ENCODE measurements around the gene KCP. TPM values are rescaled to one million over a fixed set of nuclear protein-coding genes. Genes with fewer than 3 reads are reported as not detected.

Gene KCP
- total RNA-seq, 1 experiment from 2014 or later: 0.50 TPM

DNA sequence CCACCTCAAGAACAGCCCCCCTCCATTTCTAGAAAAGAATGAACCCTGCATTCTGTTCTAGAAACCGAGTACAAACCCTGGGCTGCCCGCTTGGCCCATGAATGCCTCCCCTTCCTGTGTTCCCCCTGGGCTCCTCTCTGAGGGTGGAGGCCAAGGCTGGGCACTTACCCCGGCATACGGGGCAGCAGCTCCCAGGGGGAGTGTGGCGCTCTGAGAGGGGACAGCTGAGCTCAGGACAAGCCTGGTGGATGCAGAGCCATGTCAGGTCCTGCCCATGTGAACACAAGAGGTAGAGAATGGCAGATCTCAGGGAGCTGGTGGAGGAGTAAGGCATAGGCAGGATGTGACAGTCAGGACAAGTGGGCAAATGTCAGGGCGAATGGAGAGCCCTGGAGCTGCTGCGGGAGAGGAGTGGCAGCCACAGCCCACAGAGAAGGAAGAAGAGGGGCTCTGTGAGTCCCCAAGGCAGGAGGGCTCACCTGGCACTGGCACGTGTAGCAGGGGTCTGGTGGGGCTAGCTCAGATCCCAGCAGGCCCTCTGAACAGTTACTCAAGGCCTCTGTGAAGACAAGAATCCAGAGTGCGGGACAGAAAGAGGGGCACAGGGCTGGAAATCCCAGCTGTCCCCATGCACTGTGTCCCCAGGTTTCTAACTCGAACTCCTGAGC is 28.9 kb downstream of the KCP start:
- Mint-ChIP-seq H3K9me3 (ENCODE audit: unreplicated experiment) (no peaks in the 10 kb centered on the region), H3K4me1 (ENCODE audit: low read depth, unreplicated experiment) (no peaks in the 10 kb centered on the region), H3K27ac (ENCODE audit: unreplicated experiment) (no peak overlapping the region), H3K4me3 (ENCODE audit: unreplicated experiment) (no peak overlapping the region), H3K27me3 (ENCODE audit: insufficient read depth, unreplicated experiment) (no peaks in the 10 kb centered on the region), H3K36me3 (ENCODE audit: insufficient read depth, unreplicated experiment) (no peaks in the 10 kb centered on the region)
- H3K4me3 ChIP-seq (ENCODE audit: low read depth, low read length): no peak overlapping the region
- no peaks in the 10 kb centered on the region for H3K36me3 ChIP-seq (ENCODE audit: control insufficient read depth, insufficient read depth, low read length)
- H3K9me3 ChIP-seq: no peaks in the 10 kb centered on the region
- no peak for DNase-seq
- intact Hi-C loops (cut with micrococcal nuclease; ENCODE audit: unreplicated experiment): loop anchor here (5.0 to 10.0 kb wide), 4 partner anchors 89 to 409 kb away; partner anchors contain the start of genes CCDC136 and GARIN1A
- TF ChIP-seq, protein P1, sequence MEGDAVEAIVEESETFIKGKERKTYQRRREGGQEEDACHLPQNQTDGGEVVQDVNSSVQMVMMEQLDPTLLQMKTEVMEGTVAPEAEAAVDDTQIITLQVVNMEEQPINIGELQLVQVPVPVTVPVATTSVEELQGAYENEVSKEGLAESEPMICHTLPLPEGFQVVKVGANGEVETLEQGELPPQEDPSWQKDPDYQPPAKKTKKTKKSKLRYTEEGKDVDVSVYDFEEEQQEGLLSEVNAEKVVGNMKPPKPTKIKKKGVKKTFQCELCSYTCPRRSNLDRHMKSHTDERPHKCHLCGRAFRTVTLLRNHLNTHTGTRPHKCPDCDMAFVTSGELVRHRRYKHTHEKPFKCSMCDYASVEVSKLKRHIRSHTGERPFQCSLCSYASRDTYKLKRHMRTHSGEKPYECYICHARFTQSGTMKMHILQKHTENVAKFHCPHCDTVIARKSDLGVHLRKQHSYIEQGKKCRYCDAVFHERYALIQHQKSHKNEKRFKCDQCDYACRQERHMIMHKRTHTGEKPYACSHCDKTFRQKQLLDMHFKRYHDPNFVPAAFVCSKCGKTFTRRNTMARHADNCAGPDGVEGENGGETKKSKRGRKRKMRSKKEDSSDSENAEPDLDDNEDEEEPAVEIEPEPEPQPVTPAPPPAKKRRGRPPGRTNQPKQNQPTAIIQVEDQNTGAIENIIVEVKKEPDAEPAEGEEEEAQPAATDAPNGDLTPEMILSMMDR (IDR thresholded peaks at IDR 0.05; ENCODE audit: insufficient read depth in 1 of 2, low read depth in 1 of 2, low read length in 1 of 2, severe bottlenecking in 1 of 2, unreplicated experiment in 1 of 2): no peak
- BruUV-seq (replicated peaks): no TSS peak
- H3K4me1 ChIP-seq: peaks cover 16% of the 10 kb centered on the region
- H3K27me3 ChIP-seq (replicated peaks; ENCODE audit: control insufficient read depth, insufficient read depth, low read length): no peaks in the 10 kb centered on the region
- ChIA-PET CTCF (interaction anchor here (0.6 to 3.3 kb wide), 5 partner anchors 13 to 463 kb away, joined by 3 to 33 read pairs (median 3); partner anchors contain the start of gene ATP6V1F), POLR2A (no interaction called here)

DNA sequence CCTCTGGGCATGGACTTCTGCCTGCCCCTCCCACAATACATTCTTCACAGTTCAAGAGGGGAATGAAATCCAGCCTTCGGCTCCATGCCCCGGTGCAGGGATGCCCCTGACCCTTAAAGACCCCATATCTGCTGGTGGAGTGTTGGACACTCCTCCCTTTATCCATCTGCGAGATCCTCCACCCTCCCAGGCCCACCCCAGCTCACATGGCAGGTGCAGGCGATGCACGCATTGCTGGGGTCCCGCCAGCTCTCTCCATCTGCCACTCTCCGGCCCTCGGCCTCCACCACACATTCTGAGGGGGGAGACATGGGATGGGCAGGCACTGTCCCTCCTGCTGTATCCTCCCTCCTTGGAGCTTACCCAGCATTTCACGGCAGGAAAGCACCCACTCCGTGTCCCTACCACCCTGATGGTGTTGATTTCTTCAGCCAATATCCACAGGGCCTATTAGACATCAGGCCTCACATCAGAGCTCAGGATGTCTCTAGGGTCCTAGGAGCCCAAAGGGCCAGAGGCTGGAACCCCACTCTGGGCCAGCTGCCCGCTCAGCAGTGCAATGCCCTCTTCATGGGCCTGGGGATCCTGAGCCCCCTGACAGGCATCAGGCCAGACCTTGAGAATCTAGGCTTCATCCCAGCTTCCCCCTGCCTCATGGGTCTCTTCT is 29.6 kb downstream of the KCP start:
- ChIA-PET POLR2A (no interaction called here), CTCF (interaction anchor here (0.6 to 3.3 kb wide), 10 partner anchors 10 to 464 kb away, joined by 3 to 33 read pairs (median 4); partner anchors contain the start of gene ATP6V1F)
- no peak overlapping the region for H3K4me3 Mint-ChIP-seq (ENCODE audit: unreplicated experiment)
- Histone ChIP-seq H3K27me3 (replicated peaks; ENCODE audit: control insufficient read depth, insufficient read depth, low read length) (no peaks in the 10 kb centered on the region), H3K36me3 (ENCODE audit: control insufficient read depth, insufficient read depth, low read length) (no peaks in the 10 kb centered on the region), H3K4me1 (peaks cover 16% of the 10 kb centered on the region), H3K9me3 (no peaks in the 10 kb centered on the region), H3K4me3 (ENCODE audit: low read depth, low read length) (no peak overlapping the region)
- no peaks in the 10 kb centered on the region for H3K9me3 Mint-ChIP-seq (ENCODE audit: unreplicated experiment)
- no TSS peak for BruUV-seq (replicated peaks)
- TF ChIP-seq, protein P1 (IDR thresholded peaks at IDR 0.05; ENCODE audit: insufficient read depth in 1 of 2, low read depth in 1 of 2, low read length in 1 of 2, severe bottlenecking in 1 of 2, unreplicated experiment in 1 of 2): no peak
- no peaks in the 10 kb centered on the region for H3K4me1 Mint-ChIP-seq (ENCODE audit: low read depth, unreplicated experiment)
- H3K27me3 Mint-ChIP-seq (ENCODE audit: insufficient read depth, unreplicated experiment): no peaks in the 10 kb centered on the region
- intact Hi-C loops (cut with micrococcal nuclease; ENCODE audit: unreplicated experiment): loop anchor here (1.0 to 10.0 kb wide), 7 partner anchors 12 to 409 kb away; partner anchors contain the start of genes CCDC136 and GARIN1A
- H3K36me3 Mint-ChIP-seq (ENCODE audit: insufficient read depth, unreplicated experiment): no peaks in the 10 kb centered on the region
- no peak overlapping the region for H3K27ac Mint-ChIP-seq (ENCODE audit: unreplicated experiment)
- no peak for DNase-seq

DNA sequence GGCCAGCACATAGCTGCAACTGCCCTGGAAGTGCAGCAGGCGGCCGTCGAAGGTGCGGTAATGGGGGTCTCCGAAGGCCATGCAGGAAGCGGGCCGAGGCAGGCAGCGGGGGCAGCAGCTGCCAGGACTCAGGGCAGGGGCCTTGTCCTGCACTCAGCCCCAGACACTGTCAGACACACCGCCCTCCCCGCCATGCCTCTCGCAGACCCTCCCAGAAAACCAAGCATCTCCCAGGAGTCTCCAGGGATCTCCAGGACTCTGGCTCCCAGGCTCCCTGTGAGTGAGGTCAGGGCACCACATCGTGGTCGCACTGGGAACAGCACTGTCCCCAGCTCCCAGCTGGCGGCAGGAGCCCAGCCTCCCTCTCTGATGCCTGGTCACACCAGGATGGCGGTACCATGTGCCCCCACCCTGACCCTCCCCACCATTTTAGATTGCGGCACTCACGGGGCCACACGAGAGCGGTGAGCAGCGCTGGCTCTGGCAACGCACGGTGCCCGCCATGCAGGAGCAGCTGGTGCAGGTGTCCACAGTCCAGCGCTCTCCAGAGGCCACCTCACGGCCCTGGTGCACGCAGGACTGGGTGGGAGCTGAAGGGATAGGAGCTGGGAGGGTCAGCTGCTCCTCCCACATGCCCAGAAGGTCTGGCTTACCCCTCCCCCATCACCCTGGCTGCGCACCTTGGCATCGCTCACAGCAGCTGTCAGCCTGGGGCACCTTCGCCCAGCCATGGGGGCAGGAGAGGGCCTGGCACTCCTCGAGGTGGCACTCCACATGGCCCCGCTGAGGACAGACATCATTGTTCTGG is 30.4 kb downstream of the KCP start:
- ChIA-PET POLR2A (interaction anchor here (1.0 kb wide), 1 partner anchor 17 kb away, joined by 3 read pairs; the partner anchor contains the start of gene ATP6V1F), CTCF (interaction anchor here (0.6 to 3.3 kb wide), 11 partner anchors 10 to 406 kb away, joined by 3 to 33 read pairs (median 4); partner anchors contain the start of genes ATP6V1F and GARIN1A)
- H3K27ac Mint-ChIP-seq (ENCODE audit: unreplicated experiment): no peak overlapping the region
- H3K4me1 ChIP-seq: peaks cover 16% of the 10 kb centered on the region
- no peaks in the 10 kb centered on the region for H3K27me3 Mint-ChIP-seq (ENCODE audit: insufficient read depth, unreplicated experiment)
- H3K4me3 Mint-ChIP-seq (ENCODE audit: unreplicated experiment): no peak overlapping the region
- no peaks in the 10 kb centered on the region for H3K4me1 Mint-ChIP-seq (ENCODE audit: low read depth, unreplicated experiment)
- intact Hi-C loops (cut with micrococcal nuclease; ENCODE audit: unreplicated experiment): loop anchor here (1.0 to 10.0 kb wide), 7 partner anchors 11 to 408 kb away; partner anchors contain the start of genes CCDC136 and GARIN1A
- no peaks in the 10 kb centered on the region for H3K9me3 Mint-ChIP-seq (ENCODE audit: unreplicated experiment)
- BruUV-seq (replicated peaks): no TSS peak
- peak; percentile 77 to 87 for DNase-seq
- no peaks in the 10 kb centered on the region for H3K36me3 Mint-ChIP-seq (ENCODE audit: insufficient read depth, unreplicated experiment)
- TF ChIP-seq, protein P1 (IDR thresholded peaks at IDR 0.05; ENCODE audit: insufficient read depth in 1 of 2, low read depth in 1 of 2, low read length in 1 of 2, severe bottlenecking in 1 of 2, unreplicated experiment in 1 of 2): peak; percentile 89 to 96
- H3K36me3 ChIP-seq (ENCODE audit: control insufficient read depth, insufficient read depth, low read length): no peaks in the 10 kb centered on the region
- H3K27me3 ChIP-seq (replicated peaks; ENCODE audit: control insufficient read depth, insufficient read depth, low read length): no peaks in the 10 kb centered on the region
- no peaks in the 10 kb centered on the region for H3K9me3 ChIP-seq
- no peak overlapping the region for H3K4me3 ChIP-seq (ENCODE audit: low read depth, low read length)

Measured in Caco-2 (cell line).